BLaER1 treated with 17β-estradiol and CSF1 and Interleukin-3, amounts not matched to agents 10 nM and 100 nM (cell line): ENCODE measurements around the gene NRG3.

Experiments used
- H3K27ac ChIP-seq, 11 experiments: shearing (Covaris generic); formaldehyde crosslinking; 2 replicates each; pipeline ENCODE4 v1.8.1; 2022
- H3K27me3 ChIP-seq, 11 experiments: shearing (Covaris generic); formaldehyde crosslinking; 2 replicates each; pipeline ENCODE4 v1.8.1; 2022
- H3K36me3 ChIP-seq, 11 experiments: shearing (Covaris generic); formaldehyde crosslinking; 2 replicates each; pipeline ENCODE4 v1.8.1; 2022
- H3K4me1 ChIP-seq, 10 experiments: shearing (Covaris generic); formaldehyde crosslinking; 2 replicates each; pipeline ENCODE4 v1.8.1; 2022
- H3K4me2 ChIP-seq, 11 experiments: shearing (Covaris generic); formaldehyde crosslinking; 2 replicates each; pipeline ENCODE4 v1.8.1; 2022
- H3K4me3 ChIP-seq, 10 experiments: shearing (Covaris generic); formaldehyde crosslinking; 2 replicates each; pipeline ENCODE4 v1.8.1; 2022
- H3K9ac ChIP-seq, 11 experiments: shearing (Covaris generic); formaldehyde crosslinking; 2 replicates each; pipeline ENCODE4 v1.8.1; 2022
- H3K9me3 ChIP-seq, 11 experiments: shearing (Covaris generic); formaldehyde crosslinking; replicated peaks in 1 of 11; 2 replicates each; pipeline ENCODE4 v1.8.1; 2022
- H4K20me1 ChIP-seq, 11 experiments: shearing (Covaris generic); formaldehyde crosslinking; 2 replicates each; pipeline ENCODE4 v1.8.1; 2022
- Cebpa-rat ChIP-seq, 11 experiments: shearing (Covaris generic); IDR thresholded peaks; 2 replicates each; pipeline ENCODE4 v1.8.1; 2022

NRG3 gene

DNA sequence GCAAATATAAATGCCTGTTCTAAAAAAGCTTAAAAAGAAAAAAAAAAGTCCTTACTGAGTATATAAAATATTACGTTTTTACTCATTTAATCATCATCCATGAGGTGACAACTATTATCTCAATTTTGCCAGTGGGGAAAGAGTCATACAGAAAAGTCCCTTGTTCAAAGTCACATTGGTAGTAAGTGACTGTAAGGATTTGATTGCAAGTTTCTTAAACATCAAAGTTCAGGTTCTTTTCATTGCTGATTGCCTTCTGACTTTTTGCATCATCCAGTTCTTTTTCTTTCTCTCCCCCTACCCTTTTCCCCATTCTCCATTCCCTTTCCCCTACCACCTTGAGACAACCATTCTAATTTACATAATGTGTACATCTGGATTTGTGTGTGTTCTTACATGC is 363.3 kb downstream of the NRG3 start:
- no peak overlapping the region for H3K4me2 ChIP-seq
- no peak overlapping the region for H3K9ac ChIP-seq
- no peak overlapping the region for H3K27ac ChIP-seq
- H3K9me3 ChIP-seq: peaks cover 0 to 19% (median 6%) of the 10 kb centered on the region in 11 experiments; a peak in 7 of 22 replicates
- no peak overlapping the region for H3K4me3 ChIP-seq
- H3K27me3 ChIP-seq: no peaks in the 10 kb centered on the region
- no peak for TF ChIP-seq Cebpa-rat (IDR thresholded peaks at IDR 0.05)
- no peaks in the 10 kb centered on the region for H4K20me1 ChIP-seq
- peaks cover 0 to 16% (median 0%) of the 10 kb centered on the region in 11 experiments; a peak in 8 of 22 replicates for H3K36me3 ChIP-seq
- H3K4me1 ChIP-seq: no peaks in the 10 kb centered on the region

DNA sequence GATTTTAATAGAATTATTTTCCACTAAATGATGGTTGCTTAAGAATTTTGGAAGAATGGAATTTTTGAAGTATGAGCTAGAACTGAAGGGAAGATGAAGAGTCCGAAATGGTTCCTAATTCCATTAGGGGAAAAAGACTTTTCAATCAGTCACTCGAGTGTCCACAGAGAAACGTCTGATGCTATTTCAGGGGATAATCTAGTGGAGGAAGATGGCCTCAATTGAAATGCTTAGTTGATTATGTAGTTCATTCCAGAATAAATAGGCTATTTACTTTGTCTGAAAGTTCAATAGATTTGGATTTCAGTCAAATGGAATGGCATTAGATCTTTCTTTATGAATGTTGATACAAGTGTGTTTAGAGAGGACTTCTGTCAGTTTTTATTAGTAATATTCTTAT is 365.4 kb downstream of the NRG3 start:
- no peak overlapping the region for H3K4me3 ChIP-seq
- no peaks in the 10 kb centered on the region for H3K27me3 ChIP-seq
- no peak overlapping the region for H3K9ac ChIP-seq
- no peaks in the 10 kb centered on the region for H4K20me1 ChIP-seq
- no peak overlapping the region for H3K4me2 ChIP-seq
- H3K4me1 ChIP-seq: no peaks in the 10 kb centered on the region
- H3K36me3 ChIP-seq: peaks cover 0 to 18% (median 0%) of the 10 kb centered on the region in 11 experiments; a peak in 6 of 22 replicates
- H3K27ac ChIP-seq: no peak overlapping the region
- TF ChIP-seq Cebpa-rat (IDR thresholded peaks at IDR 0.05): no peak
- H3K9me3 ChIP-seq: peaks cover 0 to 19% (median 6%) of the 10 kb centered on the region in 11 experiments; a peak in 7 of 22 replicates

DNA sequence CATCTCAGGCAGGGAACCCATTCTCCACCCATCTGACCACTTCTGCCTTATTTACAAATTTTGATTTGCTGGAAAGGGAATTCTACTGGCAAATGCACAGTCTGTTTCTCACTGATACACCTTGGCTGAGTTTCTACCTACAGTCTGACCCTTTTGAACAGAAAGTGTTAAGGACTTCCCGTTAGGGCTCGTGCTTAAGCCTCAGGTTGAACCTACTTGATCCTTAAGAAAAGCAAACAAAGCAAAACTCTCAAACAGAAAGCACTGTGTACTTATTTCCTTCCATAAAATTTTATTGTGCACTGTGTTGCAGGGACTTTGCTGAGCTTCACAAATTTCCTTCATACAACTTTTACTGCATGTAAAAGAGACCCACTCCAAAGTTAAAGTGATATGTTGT is 367.8 kb downstream of the NRG3 start:
- Histone ChIP-seq H3K4me2 (no peak overlapping the region), H3K36me3 (peaks cover 0 to 14% (median 0%) of the 10 kb centered on the region in 11 experiments; a peak in 5 of 22 replicates), H3K9ac (no peak overlapping the region), H3K4me3 (no peak overlapping the region), H3K27ac (no peak overlapping the region), H3K9me3 (peaks cover 0 to 10% (median 5%) of the 10 kb centered on the region in 11 experiments; a peak in 5 of 22 replicates), H3K27me3 (no peaks in the 10 kb centered on the region), H3K4me1 (peaks cover 0 to 13% (median 0%) of the 10 kb centered on the region in 10 experiments; a peak in 2 of 20 replicates), H4K20me1 (no peaks in the 10 kb centered on the region)
- no peak for TF ChIP-seq Cebpa-rat (IDR thresholded peaks at IDR 0.05)

DNA sequence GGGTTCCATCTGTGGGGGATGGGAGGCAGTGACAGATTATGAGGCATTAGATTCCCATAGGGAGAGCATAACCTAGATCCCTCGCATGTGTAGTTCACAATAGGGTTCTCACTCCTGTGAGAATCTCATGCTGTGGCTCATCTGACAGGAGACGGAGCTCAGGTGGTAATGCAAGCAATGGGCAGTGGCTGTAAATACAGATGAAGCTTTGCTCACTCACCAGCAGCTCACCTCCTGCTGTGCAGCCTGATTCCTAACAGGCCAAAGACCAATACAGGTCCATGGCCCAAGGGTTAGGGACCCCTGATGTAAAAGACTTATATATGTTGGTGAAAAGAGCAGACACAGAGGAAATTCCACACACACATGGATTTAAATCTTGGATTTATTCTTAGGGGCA is 370.2 kb downstream of the NRG3 start:
- H4K20me1 ChIP-seq: no peaks in the 10 kb centered on the region
- H3K9me3 ChIP-seq: peaks cover 0 to 10% (median 5%) of the 10 kb centered on the region in 11 experiments; a peak in 5 of 22 replicates
- no peak for TF ChIP-seq Cebpa-rat (IDR thresholded peaks at IDR 0.05)
- no peaks in the 10 kb centered on the region for H3K27me3 ChIP-seq
- H3K4me3 ChIP-seq: no peak overlapping the region
- peaks cover 0 to 29% (median 0%) of the 10 kb centered on the region in 10 experiments; a peak in 6 of 20 replicates for H3K4me1 ChIP-seq
- H3K9ac ChIP-seq: no peak overlapping the region
- no peak overlapping the region for H3K27ac ChIP-seq
- no peak overlapping the region for H3K4me2 ChIP-seq
- peaks cover 0 to 21% (median 0%) of the 10 kb centered on the region in 11 experiments; a peak in 6 of 22 replicates for H3K36me3 ChIP-seq

DNA sequence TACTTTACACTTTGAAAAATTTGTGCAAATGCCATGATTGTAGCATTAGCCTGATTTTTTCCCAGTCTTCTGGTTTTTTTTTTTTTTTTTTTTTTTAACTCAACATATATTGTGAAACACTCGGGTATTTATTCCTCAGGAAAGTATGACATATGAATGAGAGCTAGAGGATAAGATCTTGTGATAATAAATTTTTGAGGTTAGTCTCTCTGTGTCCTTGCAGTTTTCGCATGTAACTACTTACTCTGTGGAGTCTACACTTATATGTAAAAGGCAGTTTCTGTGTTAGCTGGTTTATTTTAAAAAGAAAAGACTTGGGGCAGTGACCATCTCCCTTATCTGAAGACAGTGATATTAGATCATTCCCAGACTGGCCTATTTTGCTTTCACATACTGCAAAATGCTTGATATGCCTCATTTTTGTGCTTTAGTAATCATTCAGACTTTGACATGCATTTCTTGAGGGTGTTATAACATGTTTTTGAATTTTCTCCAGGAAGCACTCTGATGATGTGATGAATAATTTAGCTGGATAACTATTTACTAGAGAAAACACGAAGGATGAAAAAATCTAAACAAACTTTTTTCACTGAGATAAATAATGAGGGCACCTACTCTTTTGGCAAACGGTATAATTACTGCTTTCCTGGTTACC is 371.0 kb downstream of the NRG3 start:
- H4K20me1 ChIP-seq: no peaks in the 10 kb centered on the region
- no peak overlapping the region for H3K4me3 ChIP-seq
- peaks cover 0 to 10% (median 5%) of the 10 kb centered on the region in 11 experiments; a peak in 5 of 22 replicates for H3K9me3 ChIP-seq
- H3K27ac ChIP-seq: no peak overlapping the region
- no peak for TF ChIP-seq Cebpa-rat (IDR thresholded peaks at IDR 0.05)
- no peak overlapping the region for H3K4me2 ChIP-seq
- no peaks in the 10 kb centered on the region for H3K27me3 ChIP-seq
- peaks cover 0 to 29% (median 0%) of the 10 kb centered on the region in 10 experiments; a peak in 6 of 20 replicates for H3K4me1 ChIP-seq
- no peak overlapping the region for H3K9ac ChIP-seq
- peaks cover 0 to 28% (median 0%) of the 10 kb centered on the region in 11 experiments; a peak in 7 of 22 replicates for H3K36me3 ChIP-seq

DNA sequence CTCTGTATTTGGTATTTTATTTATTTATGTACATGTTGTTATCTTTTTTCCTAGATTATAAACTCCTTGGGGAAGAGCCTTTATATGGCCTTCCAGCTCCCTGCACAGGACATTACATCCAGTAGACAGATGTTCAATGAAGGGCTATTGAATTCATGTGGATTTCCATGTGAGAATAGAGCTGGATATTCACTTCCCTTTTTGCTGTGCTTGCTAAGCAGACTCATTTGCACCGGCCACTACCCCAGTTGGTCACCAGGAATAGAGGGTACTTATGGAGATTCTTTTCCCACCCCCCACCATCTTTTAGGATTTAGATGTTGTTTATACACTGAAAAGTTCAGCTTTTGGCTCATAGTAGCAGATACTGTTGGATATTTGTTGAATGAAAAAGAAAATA is 374.1 kb downstream of the NRG3 start:
- H3K9ac ChIP-seq: no peak overlapping the region
- peaks cover 0 to 38% (median 0%) of the 10 kb centered on the region in 10 experiments; a peak in 6 of 20 replicates for H3K4me1 ChIP-seq
- H3K4me3 ChIP-seq: no peak overlapping the region
- no peaks in the 10 kb centered on the region for H4K20me1 ChIP-seq
- peaks cover 0 to 3% (median 0%) of the 10 kb centered on the region in 11 experiments; a peak in 2 of 22 replicates for H3K9me3 ChIP-seq
- H3K36me3 ChIP-seq: peaks cover 0 to 45% (median 10%) of the 10 kb centered on the region in 11 experiments; a peak in 12 of 22 replicates
- no peaks in the 10 kb centered on the region for H3K27me3 ChIP-seq
- H3K27ac ChIP-seq: no peak overlapping the region
- H3K4me2 ChIP-seq: peak overlapping the region in 2 of 11 experiments; percentile 50 to 72; a peak in 3 of 22 replicates
- TF ChIP-seq Cebpa-rat (IDR thresholded peaks at IDR 0.05): no peak

DNA sequence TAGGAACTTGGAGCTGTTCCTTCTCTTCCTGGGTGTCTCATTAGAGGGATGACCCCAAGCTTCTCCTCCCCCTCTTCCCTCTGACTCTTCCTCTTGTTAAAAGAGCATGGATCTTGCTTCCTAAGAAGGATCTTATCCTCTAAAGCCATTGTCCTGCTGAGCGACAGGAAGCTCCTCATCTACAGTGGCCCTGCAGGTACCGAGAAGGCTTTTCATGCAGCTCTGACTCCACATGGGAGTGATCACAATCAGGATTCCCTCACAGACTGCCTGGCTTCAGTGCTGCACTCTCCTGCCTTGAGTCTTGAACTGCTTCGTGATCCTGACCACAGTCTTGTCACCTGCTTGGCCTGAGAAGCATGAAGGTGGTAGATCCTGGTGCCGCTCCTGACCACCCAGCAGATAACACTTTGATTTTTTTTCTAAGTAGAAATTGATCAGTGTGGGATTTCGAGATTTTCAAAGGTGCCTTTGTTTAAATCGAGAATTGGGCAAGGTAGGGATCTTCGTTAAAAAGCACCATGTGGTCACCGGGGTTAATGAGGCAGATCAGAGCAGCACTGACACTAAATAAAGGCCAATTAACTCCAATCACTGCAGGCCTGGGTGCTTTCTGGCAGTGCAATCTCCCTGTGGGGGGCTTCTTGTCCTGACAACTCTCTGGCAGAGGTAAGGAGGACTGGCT is 376.4 kb downstream of the NRG3 start:
- Histone ChIP-seq H3K9me3 (peaks cover 0 to 3% (median 0%) of the 10 kb centered on the region in 11 experiments; a peak in 2 of 22 replicates), H3K4me2 (peak overlapping the region in 1 of 11 experiments; percentile 7; a peak in 1 of 22 replicates), H4K20me1 (no peaks in the 10 kb centered on the region), H3K4me1 (peaks cover 0 to 33% (median 8%) of the 10 kb centered on the region in 10 experiments; a peak in 15 of 20 replicates), H3K36me3 (peaks cover 0 to 36% (median 10%) of the 10 kb centered on the region in 11 experiments; a peak in 12 of 22 replicates), H3K9ac (no peak overlapping the region), H3K4me3 (no peak overlapping the region), H3K27ac (no peak overlapping the region), H3K27me3 (no peaks in the 10 kb centered on the region)
- TF ChIP-seq Cebpa-rat (IDR thresholded peaks at IDR 0.05): no peak

DNA sequence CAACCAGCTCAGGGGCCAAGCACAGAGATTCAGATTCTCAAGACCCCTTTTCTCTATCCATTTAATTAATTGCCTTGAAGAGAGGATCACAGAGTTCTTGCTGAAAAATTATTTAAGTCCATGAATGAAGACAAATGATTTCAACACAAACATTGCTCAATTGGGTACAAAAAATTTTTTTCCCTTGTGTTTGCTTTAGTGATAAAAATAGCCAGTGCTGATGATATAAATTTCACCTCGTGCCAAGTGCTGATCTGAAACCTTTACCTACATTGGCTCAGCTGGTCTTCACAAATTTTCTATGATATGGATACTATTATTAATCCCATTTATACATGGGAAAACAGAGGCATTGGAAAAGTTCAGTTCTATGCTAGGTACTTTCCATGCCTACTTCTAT is 377.1 kb downstream of the NRG3 start:
- Histone ChIP-seq H3K9ac (no peak overlapping the region), H3K36me3 (peaks cover 0 to 36% (median 10%) of the 10 kb centered on the region in 11 experiments; a peak in 12 of 22 replicates), H3K4me2 (peak overlapping the region in 1 of 11 experiments; percentile 7; a peak in 1 of 22 replicates), H3K27me3 (no peaks in the 10 kb centered on the region), H3K9me3 (peaks cover 0 to 3% (median 0%) of the 10 kb centered on the region in 11 experiments; a peak in 2 of 22 replicates), H3K4me1 (peaks cover 0 to 26% (median 11%) of the 10 kb centered on the region in 10 experiments; a peak in 15 of 20 replicates), H3K4me3 (no peak overlapping the region), H4K20me1 (no peaks in the 10 kb centered on the region), H3K27ac (no peak overlapping the region)
- TF ChIP-seq Cebpa-rat (IDR thresholded peaks at IDR 0.05): no peak

DNA sequence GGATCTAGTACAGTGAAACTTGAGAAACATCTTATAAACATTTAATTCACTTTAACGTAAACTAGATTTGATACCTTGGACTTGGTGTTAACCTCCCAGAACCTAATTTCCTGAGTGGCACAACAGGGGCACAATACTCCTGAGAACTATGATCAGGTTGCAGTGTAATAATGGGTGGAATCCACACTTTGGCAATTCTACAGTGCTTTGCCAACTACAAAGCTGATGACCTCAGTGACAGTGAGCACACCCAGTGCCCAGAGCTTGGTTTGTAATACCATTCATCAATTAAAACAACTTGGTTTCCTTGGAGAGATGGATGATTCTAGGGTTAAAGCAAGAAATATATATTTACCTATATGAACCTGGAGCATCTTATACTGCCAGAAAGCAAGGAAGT is 379.2 kb downstream of the NRG3 start:
- Histone ChIP-seq H3K9ac (no peak overlapping the region), H3K9me3 (peaks cover 0 to 3% (median 0%) of the 10 kb centered on the region in 11 experiments; a peak in 2 of 22 replicates), H4K20me1 (no peaks in the 10 kb centered on the region), H3K4me3 (no peak overlapping the region), H3K27me3 (no peaks in the 10 kb centered on the region), H3K4me1 (peaks cover 0 to 19% (median 8%) of the 10 kb centered on the region in 10 experiments; a peak in 15 of 20 replicates), H3K4me2 (no peak overlapping the region), H3K27ac (no peak overlapping the region), H3K36me3 (peaks cover 0 to 36% (median 10%) of the 10 kb centered on the region in 11 experiments; a peak in 12 of 22 replicates)
- TF ChIP-seq Cebpa-rat (IDR thresholded peaks at IDR 0.05): no peak
